ENCODE results near the gene MYBBP1A.

DNA sequence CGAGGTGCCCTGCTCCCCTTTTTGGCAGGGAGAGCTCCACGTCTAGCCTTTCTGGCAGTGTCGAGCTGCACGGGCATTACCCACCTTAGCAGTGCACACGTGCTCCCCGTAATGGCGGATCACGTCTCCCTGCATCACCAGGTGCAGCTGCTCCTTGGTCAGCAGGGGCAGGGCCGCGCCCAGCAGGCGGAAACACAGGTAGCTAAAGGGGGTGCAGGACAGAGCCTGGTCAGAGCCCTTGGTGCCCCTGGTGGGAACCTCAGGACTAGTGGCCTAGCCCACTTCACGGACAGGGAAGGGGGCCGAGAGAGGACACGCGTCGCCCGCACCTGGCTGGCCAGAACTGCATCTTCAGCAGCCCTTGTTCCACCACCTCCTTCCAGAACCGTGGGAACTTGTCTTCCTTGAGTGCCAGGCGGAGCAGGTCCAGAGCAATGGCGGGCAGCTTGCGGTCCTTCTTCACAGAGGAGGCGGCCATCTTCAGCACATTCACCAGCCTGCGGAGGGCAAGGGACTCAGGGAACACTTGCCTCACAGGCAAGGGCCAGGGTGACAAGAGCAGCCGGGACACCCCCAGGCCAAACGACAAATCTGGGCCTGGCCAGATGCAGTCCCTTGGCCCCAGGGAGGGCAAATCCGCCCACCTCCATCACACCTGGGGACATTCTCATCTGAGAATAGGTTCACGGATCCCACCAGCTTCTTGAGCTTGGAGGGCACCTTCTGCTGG is 3.2 kb downstream of the MYBBP1A start:
- TF ChIP-seq, protein P1, sequence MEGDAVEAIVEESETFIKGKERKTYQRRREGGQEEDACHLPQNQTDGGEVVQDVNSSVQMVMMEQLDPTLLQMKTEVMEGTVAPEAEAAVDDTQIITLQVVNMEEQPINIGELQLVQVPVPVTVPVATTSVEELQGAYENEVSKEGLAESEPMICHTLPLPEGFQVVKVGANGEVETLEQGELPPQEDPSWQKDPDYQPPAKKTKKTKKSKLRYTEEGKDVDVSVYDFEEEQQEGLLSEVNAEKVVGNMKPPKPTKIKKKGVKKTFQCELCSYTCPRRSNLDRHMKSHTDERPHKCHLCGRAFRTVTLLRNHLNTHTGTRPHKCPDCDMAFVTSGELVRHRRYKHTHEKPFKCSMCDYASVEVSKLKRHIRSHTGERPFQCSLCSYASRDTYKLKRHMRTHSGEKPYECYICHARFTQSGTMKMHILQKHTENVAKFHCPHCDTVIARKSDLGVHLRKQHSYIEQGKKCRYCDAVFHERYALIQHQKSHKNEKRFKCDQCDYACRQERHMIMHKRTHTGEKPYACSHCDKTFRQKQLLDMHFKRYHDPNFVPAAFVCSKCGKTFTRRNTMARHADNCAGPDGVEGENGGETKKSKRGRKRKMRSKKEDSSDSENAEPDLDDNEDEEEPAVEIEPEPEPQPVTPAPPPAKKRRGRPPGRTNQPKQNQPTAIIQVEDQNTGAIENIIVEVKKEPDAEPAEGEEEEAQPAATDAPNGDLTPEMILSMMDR (IDR thresholded peaks at IDR 0.05), result no peak
- TF ChIP-seq POLR2A (IDR thresholded peaks at IDR 0.05), result no peak
